Mesothelial cell of epicardium (in vitro differentiated cells): ENCODE data around the gene SH2D5. TPM values are rescaled to one million over a fixed set of nuclear protein-coding genes. Genes with fewer than 3 reads are reported as not detected.

ENCODE experiments used
- DNase-seq, 2 experiments: peaks; one replicate each; pipeline ENCODE4 v3.0.0; 2021; ENCODE audit warnings: low spot score in 2 of 2; ENCODE audit not compliant: unreplicated experiment in 2 of 2
- H3K27ac Mint-ChIP-seq: 2 replicates; pipeline ENCODE4 v1.8.0; 2021; ENCODE audit warnings: mixed read lengths
- H3K27me3 Mint-ChIP-seq: 2 replicates; pipeline ENCODE4 v1.8.0; 2021; ENCODE audit warnings: low read depth, mixed read lengths
- H3K36me3 Mint-ChIP-seq: 2 replicates; pipeline ENCODE4 v1.8.0; 2021; ENCODE audit warnings: mixed read lengths
- H3K4me1 Mint-ChIP-seq: 2 replicates; pipeline ENCODE4 v1.8.0; 2021; ENCODE audit warnings: mixed read lengths
- H3K4me3 Mint-ChIP-seq: 2 replicates; pipeline ENCODE4 v1.8.0; 2021; ENCODE audit warnings: mild to moderate bottlenecking, moderate library complexity, mixed read lengths
- H3K9me3 Mint-ChIP-seq: 2 replicates; pipeline ENCODE4 v1.8.0; 2021; ENCODE audit warnings: mixed read lengths
- CTCF ChIP-seq: fragments of 200-600 bp; sonication (generic); IDR thresholded peaks from one replicate; pipeline ENCODE4 v1.5.0; 2021; ENCODE audit warnings: antibody characterized with exemption; ENCODE audit not compliant: unreplicated experiment
- total RNA-seq: library from RNA; stranded (reverse); gene quantifications from 3 replicates; pipeline ENCODE4 v1.2.1, GENCODE V29; 2021

SH2D5 gene
- 0.45 to 0.90 TPM (median 0.49 TPM) in 3 replicates for total RNA-seq

- no peak for TF ChIP-seq CTCF
- Mint-ChIP-seq H3K9me3 (no peaks in the 10 kb centered on the region), H3K4me1 (peaks cover 9% of the 10 kb centered on the region), H3K27me3 (peaks cover 51% of the 10 kb centered on the region), H3K36me3 (peaks cover 5% of the 10 kb centered on the region), H3K4me3 (peak within 1 kb of the TSS; percentile 73), H3K27ac (peak within 1 kb of the TSS; percentile 12)
- DNase-seq = peak in 1 of 2 experiments; percentile 57
Observed at GRCh38 chr1:20732588-20733359, at the start of gene SH2D5. Gene SH2D5 (minus strand): TSS chr1:20732703. CDS start chr1:20728044, 4,659 bp downstream.

- peaks cover 22% of the 10 kb centered on the region for H3K36me3 Mint-ChIP-seq
- H3K4me3 Mint-ChIP-seq = no peak overlapping the region
- DNase-seq = no peak
- H3K9me3 Mint-ChIP-seq = no peaks in the 10 kb centered on the region
- TF ChIP-seq CTCF = no peak
- peaks cover 12% of the 10 kb centered on the region for H3K4me1 Mint-ChIP-seq
- peak overlapping the region; percentile 51 for H3K27ac Mint-ChIP-seq
- H3K27me3 Mint-ChIP-seq = no peaks in the 10 kb centered on the region
Observed at GRCh38 chr1:20775700-20776099, 43.2 kb upstream of the SH2D5 start.

GRCh38 chr1:20771780-20772179 lies 39.3 kb upstream of the SH2D5 start:
- Mint-ChIP-seq H3K4me1 (peaks cover 3% of the 10 kb centered on the region), H3K4me3 (no peak overlapping the region), H3K27ac (peak overlapping the region; percentile 25), H3K27me3 (no peaks in the 10 kb centered on the region), H3K36me3 (peaks cover 25% of the 10 kb centered on the region), H3K9me3 (no peaks in the 10 kb centered on the region)
- no peak for TF ChIP-seq CTCF
- DNase-seq = no peak

- H3K36me3 Mint-ChIP-seq = peaks cover 30% of the 10 kb centered on the region
Observed at GRCh38 chr1:20770314-20771087, 38.0 kb upstream of the SH2D5 start.

DNA sequence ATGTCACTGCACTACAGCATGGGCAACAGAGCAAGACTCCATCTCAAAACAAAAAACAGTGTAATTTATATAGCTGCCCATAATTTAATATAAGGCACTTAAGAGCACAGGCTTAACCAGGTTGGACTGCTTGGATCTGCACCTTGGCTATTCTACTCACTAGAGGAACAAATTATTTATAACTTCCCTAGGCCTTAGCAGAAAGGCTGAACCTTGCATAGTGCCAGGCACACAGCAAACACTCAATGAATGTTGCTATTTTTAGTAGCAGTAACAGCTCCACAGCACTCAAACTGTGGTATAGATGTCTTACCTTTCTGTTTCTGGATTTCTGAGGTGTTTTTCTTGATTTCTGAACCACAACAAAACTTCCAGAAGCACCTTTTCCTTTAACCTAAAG lies 34.8 kb upstream of the SH2D5 start:
- Mint-ChIP-seq H3K9me3 (no peaks in the 10 kb centered on the region), H3K36me3 (peaks cover 41% of the 10 kb centered on the region), H3K27me3 (no peaks in the 10 kb centered on the region), H3K27ac (no peak overlapping the region), H3K4me1 (no peaks in the 10 kb centered on the region), H3K4me3 (no peak overlapping the region)
- TF ChIP-seq CTCF = no peak
- DNase-seq = no peak

More at GRCh38 chr1:20770314-20771087, 38.0 kb upstream of the SH2D5 start:
- no peaks in the 10 kb centered on the region for H3K9me3 Mint-ChIP-seq
- H3K27ac Mint-ChIP-seq = no peak overlapping the region
- no peak for DNase-seq
- no peak for TF ChIP-seq CTCF
- H3K27me3 Mint-ChIP-seq = no peaks in the 10 kb centered on the region
- H3K4me1 Mint-ChIP-seq = peaks cover 3% of the 10 kb centered on the region
- no peak overlapping the region for H3K4me3 Mint-ChIP-seq
